Measurements from ENCODE around the gene CNNM1.

The CNNM1 gene

DNA sequence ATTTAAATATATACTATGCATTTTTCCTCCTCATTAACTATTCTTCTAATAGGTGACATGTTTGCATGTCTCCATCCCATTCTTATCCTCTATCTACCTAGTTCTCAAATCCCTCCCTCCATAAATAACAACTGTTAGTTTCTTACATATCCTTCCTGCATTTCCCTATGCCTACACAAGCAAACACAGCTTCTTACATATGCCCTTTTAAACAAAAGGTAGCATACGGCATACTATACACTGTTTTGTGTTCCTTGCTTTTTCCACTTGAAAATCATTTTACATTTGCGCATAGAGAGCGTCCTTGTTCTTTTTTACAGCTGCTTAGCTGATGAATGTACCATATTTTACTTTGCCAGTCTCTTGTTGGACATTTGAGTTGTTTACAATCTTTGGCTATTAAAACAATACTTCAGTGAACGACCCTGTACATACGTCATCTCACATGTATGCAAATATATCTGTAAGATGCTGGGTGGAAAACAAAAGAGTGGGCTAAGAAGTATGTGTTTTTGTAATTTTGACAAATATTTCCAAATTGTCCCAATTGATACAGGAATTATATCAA is 93.5 kb downstream of the CNNM1 start:
- no peak for DNase-seq

DNA sequence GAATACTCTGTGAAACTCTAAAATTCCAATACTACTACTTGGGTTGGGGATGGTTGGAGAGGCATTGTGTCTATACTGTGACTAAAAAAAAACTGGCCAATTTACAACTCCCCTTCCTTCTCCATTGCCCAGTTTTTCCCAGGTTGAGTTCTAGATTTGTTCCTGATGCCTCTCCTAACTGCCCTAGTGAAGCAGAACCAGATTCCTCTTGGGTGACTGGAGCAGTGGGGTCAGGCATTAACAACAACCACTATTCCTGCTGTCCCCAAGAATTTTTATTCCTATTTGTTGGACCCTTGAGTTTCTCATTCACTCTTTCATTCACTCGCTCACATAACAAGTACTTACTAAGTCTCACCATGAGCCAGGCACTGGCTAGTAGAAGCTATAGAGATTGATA is 95.5 kb downstream of the CNNM1 start:
- DNase-seq: no peak

DNA sequence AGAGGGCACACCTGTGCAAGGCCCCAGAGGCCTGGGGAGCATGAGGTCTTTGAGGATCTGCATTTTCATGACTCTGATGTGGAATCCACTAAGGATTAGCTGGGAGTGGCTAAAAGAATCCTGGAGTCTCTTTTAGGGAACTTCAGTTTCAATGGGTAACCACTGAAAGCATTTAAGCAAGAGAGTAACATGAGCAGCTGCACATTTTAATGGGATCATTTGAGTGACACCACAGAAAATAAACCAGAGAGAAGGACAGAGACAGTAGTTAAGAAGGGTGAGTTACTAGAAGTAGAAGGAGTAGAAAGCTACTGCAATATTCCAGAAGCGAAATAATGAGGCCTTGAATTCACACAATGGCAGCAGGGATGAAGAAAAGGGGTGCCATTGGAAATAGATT is 96.0 kb downstream of the CNNM1 start:
- DNase-seq: no peak

DNA sequence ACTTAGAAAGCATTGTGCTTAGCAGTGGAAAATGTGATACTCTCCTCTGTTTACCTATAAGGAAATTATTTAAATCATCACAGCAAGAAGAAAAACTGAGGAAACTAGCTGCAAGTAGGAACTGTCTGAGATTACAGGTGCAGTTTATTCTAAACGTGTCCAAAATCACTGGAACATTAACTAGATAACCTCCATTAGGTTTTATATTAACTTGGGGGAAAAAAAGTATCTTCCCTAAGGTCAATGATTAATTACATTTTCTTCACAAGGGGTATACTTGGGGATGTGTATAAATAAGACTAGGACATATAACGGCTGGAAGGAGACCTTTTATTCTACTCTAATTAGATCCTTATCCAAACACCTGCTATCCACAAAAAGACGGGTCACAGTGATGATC is 97.5 kb downstream of the CNNM1 start:
- DNase-seq: no peak

DNA sequence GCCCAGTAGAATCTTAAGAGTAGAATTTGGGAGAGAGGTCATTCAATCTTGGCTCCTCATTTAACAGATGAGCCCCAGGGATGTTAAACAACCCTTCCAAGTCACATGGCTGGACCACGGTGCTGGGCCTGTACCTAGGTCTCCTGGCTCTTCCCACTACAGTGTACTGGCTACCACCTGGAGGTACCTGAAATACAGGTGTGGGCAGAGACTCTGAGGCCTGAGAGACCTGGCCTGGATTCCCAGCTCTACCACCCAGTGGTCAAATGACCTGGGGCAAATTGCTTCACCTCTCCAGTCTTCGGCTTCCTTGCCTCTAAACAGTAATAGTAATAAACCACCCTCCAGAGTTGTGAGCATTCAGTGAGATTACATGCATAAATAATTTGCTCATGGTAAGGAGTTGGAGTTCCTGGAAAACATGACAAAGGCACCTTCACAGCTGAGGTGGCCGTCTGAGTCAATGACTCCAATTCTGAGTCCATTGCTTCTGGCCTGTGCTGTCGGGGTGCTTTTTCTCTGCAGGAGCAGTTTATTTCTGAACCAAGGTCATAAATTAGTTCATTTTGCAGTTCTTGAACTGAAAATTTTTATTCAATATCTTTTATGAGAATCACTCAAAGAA is 98.5 kb downstream of the CNNM1 start:
- DNase-seq: no peak

DNA sequence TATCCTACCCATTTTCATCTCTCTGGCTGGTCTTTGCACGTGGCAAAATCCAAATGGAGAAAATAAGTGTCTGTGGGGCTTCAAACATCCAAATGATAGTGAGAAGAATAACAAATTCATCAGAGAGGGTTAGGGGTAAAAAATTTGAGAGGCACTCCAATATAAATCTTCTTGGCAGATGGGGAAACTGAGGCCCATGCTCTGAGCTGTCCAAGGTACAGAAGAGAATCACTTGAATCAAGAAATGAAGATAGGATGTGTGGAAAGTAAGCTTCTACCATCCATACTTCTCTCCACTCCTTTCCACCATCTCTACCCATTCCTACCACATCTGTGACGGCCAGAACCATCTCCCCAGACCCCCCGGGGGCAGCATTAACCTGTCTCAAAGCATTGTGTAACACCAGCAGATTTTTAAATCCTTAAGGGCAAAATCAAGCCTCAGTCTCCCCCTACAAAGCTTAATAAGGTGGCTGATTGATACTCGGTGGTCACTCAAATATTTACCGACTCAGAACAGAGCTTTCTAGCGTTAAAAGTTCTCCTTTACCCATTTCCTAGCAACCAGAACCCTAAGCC is 100.5 kb downstream of the CNNM1 start:
- DNase-seq: no peak

DNA sequence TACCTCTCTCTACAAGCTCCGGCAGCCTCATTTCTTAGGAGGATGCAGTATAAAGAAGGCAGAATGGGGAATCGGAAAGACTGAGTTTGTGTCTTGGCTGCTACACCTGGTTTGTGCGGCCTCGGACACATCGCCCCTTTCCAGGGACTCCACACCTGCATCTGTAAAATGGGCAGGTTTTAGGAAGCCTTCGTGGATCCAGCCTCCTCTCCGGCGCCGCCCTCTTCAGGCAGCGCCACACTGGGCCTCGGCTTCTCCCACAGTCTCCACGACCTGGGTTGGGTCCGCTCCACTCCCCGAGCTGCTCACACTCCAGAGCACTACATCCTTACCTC is 100.9 kb downstream of the CNNM1 start:
- no peak for DNase-seq

DNA sequence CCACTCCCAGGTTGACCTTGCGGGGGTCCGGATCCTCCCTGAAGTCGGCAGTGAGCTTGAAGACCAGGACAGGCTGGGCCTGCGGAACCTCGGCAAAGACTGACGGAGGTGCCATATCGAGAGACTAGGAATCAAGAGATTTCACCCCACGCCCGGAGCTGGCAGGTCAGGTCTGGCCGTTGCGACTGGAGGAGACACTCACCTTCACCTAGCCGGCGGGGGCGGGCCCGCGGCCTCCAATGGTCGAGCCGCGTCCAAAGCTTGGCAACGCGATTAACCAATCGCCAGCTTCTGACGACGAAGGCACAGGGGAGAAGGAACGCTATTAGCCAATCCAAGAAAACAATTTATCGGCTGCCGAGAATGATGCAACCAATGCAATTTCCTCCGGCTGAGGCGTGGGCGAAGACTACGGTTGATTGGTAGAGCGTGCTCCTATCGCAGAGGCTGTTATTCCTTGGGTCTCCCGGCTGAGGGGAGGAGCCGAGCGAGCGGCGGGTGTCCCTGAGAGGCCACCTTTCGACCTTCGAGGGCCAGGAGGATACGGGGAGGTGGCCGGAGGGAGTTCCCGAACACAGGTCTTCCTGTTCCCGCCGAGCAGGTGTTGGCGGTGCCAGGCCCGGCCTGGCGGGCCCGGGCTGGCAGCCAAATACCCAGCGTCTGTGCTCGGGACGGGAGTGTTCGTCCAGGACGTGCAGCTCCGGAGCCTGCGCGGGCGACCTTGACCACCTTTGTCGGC is 101.5 kb downstream of the CNNM1 start, which contains the start of gene GOT1:
GOT1 (minus strand) TSS at position 174 of the 739 bp plus-strand sequence; CDS start at position 115, 59 bp downstream.
- peak; percentile 97 for DNase-seq

DNA sequence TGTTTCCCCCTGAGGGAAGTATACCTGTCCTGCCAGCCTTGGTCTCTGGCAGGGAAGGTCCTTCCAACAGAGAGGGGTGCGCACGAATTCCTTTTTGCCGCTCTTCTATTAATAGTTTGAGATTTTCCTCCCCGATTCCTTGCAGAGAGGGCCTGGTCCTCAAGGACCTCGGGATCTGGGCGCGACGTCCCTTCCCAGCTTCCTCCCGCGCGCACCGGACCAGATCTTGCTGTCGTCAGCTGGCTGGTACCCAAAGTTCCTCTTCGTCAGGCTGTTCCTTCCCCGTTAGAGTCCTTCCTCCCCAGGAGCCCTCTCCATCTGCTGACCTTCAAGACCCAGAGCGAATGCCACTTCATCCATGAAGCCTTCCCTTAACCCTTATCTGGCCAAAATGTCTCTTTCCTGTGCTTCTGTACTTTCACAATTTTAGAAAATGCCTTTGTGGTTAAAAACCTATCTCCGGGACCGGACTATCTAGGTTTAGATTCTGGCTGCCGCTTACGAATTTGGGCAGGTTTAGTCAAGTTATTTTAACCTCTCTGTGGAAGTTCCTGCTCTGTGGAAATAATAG is 102.1 kb downstream of the CNNM1 start:
- peak; percentile 58 for DNase-seq

DNA sequence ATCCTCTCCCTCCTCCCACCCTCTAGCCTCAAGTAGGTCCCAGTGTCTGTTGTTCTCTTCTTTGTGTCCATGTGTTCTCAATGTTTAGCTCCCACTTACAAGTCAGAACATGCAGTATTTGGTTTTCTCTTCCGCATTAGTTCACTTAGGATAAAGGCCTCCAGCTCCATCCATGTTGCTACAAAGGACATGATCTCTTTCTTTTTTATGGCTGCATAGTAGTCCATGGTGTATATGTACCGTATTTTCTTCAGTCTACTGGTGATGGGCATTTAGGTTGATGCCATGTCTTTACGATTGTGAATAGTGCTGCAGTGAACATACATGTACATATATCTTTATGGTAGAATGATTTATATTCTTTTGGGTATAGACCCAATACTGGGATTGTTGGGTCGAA is 102.9 kb downstream of the CNNM1 start:
- DNase-seq: no peak

DNA sequence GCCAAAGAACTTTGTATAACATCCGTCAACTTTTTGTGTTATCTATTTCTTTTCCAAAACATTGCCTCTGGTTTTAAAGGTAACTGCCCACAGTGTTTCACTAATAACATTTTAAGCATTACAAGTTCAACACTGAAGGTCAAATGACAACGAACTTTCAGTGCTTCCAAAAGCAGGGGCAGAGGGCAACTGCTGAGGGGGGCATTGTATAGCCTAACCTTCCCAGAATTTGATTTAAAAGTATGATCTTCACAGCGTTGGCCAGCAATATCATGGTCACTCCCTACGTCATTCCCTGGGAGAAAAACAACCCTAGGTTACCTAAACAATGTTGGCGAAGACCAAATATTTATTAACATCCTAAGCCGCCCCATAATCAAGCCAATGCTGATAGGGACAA is 103.7 kb downstream of the CNNM1 start:
- DNase-seq: no peak

DNA sequence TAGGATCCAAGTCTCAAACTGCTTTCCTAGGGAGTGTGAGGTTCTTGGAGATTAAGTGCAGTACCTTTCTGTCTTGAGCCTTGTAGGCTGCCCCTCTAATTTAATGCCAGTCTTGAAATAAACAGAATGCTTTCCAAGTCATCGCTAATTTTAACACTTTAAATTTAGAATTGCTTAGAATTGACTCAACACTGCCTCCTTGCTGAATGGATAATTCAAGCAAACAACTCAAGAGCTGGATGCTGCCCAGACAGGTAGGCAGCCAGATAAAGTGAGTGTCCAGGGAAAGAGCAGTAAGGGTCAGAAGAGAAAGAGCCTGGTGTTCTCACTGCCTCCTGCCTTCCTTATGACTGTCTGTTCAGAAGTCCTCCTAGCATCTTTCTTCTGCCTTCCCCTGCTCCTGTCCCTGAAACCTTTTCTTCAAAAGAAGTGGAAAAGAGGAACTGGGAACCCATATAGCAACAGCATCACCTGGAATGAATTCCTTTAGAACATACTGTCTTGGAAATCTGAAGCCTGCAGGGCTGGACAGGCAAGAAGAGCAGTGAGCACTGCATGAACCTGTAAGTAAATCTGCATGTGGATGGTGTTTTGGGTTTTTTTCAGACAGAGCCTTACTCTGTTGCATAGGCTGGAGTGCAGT is 104.3 kb downstream of the CNNM1 start:
- DNase-seq: no peak

DNA sequence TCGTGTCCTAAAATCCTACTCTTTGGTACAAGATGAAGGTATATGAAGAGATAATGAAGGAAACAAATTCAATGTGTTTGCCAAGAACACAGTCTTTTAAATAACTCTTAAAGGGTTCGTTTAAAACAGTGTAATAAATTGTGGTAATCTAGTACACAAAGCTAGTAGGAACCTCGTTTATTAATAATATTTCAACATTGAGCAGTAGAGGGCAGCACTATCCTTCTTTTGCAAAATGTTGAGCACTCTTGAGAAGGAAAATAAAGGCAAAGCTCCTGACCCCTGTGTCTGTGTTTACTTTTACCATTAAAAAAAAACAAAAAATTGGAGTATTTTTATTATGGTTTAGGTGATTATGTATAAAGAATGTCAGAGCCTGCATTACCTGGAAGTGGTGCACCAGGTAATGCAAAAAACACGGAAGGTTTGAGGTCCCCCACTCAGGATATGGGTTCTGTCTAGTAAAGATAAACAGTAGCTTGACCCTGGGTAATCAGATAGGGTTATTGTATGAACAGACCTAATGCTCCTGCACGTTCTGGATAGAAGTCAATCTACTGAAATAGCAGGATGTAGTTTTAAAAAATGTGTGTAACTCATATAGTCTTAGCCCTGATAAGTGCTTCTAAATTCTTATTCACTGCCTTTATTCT is 107.0 kb downstream of the CNNM1 start:
- DNase-seq: no peak

DNA sequence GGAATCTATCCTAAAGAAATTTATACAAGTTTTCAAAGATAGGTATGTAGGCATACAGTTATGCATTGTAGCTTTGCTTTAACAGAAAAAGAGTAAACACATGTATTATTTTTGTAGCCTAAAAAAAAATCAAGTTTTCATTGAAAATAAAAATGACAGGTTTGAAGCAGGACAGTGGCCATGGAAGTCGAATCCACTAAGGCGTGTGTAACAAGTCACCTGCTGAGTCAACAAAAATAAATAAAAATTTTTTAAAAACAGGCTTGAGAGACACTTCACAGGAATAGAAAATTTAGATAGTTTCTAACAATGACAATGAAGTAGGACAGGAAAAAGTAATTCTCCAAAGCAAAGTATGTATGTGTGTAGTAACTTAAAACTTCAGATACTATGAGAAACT is 109.7 kb downstream of the CNNM1 start:
- DNase-seq: no peak

DNA sequence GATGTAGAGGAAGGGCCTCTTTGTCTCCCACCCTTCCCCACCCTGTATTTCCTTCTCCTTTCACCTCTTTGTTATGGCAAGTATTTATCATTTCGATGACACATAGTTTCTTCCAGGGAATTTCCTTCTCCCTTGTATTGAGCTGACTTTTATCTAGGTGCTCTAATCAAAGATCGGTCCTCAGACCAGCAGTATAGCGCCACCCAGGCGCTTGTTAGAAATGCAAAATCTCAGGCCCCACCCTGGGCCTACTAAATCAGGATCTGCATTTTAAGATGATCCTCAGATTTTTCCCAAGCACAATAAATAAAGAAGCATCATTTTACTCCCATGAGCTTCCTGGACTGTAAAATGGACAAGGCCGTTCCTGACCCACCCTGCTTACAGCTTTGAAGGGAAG is 113.2 kb downstream of the CNNM1 start:
- DNase-seq: no peak

DNA sequence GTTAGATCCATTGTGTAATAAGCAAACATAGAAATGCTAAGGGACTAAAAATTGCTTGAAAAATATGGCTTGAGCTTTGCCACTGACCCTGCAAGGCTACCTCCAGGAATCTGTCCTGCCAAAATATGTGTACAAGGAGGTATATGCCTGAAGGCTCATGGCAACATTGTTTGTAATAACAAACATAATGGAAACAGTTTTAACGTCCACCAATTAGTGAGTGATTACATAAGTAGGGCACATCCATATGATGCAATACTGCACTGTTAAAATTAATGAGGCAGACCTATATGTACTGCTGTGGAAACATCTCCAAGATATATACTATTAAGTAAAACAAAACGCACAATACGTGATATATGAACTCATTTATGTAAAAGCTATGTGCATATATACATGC is 114.3 kb downstream of the CNNM1 start:
- no peak for DNase-seq
